Loucy (cell line): ENCODE measurements around the gene DLGAP3.

ENCODE experiments used
- EZH2phosphoT487 ChIP-seq: fragments of 200-600 bp; IDR thresholded peaks from 2 replicates; pipeline ENCODE4 v1.6.1; 2018; ENCODE audit warnings: antibody characterized with exemption, mild to moderate bottlenecking, moderate library complexity, borderline replicate concordance
- TF ChIP-seq, protein P1 (sequence below): fragments of 200-600 bp; sonication (generic); conservative IDR thresholded peaks from 2 replicates; pipeline ENCODE4 v1.5.1; 2014; ENCODE audit warnings: mild to moderate bottlenecking, antibody characterized with exemption, low read length

DNA sequence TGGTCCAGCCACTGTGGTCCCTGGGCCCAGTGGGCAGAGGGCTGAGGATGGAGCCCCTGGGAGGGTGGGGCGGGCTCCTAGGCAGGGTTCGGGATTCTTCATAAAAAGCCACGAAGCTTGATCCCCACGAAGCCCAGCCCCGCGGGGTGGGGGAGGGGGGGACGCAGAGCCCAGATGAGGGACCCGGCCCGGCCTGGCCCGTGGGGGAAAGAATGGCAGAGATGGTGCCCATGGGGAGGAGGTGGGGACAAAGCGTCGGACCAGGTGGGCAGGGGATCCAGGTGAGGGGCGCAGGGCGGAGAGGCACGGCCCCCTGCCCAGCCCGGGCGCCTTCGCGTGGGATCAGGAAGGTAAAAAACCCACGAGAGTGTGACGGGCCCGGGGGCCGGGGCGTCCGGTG, 63.9 kb downstream of the DLGAP3 start:
- TF ChIP-seq, protein P1, sequence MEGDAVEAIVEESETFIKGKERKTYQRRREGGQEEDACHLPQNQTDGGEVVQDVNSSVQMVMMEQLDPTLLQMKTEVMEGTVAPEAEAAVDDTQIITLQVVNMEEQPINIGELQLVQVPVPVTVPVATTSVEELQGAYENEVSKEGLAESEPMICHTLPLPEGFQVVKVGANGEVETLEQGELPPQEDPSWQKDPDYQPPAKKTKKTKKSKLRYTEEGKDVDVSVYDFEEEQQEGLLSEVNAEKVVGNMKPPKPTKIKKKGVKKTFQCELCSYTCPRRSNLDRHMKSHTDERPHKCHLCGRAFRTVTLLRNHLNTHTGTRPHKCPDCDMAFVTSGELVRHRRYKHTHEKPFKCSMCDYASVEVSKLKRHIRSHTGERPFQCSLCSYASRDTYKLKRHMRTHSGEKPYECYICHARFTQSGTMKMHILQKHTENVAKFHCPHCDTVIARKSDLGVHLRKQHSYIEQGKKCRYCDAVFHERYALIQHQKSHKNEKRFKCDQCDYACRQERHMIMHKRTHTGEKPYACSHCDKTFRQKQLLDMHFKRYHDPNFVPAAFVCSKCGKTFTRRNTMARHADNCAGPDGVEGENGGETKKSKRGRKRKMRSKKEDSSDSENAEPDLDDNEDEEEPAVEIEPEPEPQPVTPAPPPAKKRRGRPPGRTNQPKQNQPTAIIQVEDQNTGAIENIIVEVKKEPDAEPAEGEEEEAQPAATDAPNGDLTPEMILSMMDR: no peak
- no peak for TF ChIP-seq EZH2phosphoT487
